ENCODE data around the gene ID4.

The ID4 gene

GRCh38 chr6:19841181-19841580, 4.0 kb downstream of the ID4 start:
- no peak for DNase-seq (ENCODE audit: extremely low read depth, low read depth)

GRCh38 chr6:19842030-19842615, 5.0 kb downstream of the ID4 start:
- TF ChIP-seq CTCF (IDR thresholded peaks at IDR 0.05; ENCODE audit: low read depth, low read length): no peak
- no peak for DNase-seq (ENCODE audit: extremely low read depth, low read depth)

More at GRCh38 chr6:19841181-19841580, 4.0 kb downstream of the ID4 start:
- TF ChIP-seq CTCF (IDR thresholded peaks at IDR 0.05; ENCODE audit: low read depth, low read length): no peak

GRCh38 chr6:19844689-19845088, 7.5 kb downstream of the ID4 start:
- TF ChIP-seq CTCF (IDR thresholded peaks at IDR 0.05; ENCODE audit: low read depth, low read length): no peak
- DNase-seq (ENCODE audit: extremely low read depth, low read depth): no peak

GRCh38 chr6:19845266-19846041, 8.3 kb downstream of the ID4 start:
- no peak for DNase-seq (ENCODE audit: extremely low read depth, low read depth)
- TF ChIP-seq CTCF (IDR thresholded peaks at IDR 0.05; ENCODE audit: low read depth, low read length): no peak

- no peak for DNase-seq (ENCODE audit: extremely low read depth, low read depth)
- TF ChIP-seq CTCF (IDR thresholded peaks at IDR 0.05; ENCODE audit: low read depth, low read length): no peak
These were observed 11.4 kb downstream of the ID4 start for GRCh38 chr6:19848465-19849029.

GRCh38 chr6:19849196-19849595, 12.0 kb downstream of the ID4 start:
- DNase-seq (ENCODE audit: extremely low read depth, low read depth): no peak
- no peak for TF ChIP-seq CTCF (IDR thresholded peaks at IDR 0.05; ENCODE audit: low read depth, low read length)

GRCh38 chr6:19849755-19850154, 12.6 kb downstream of the ID4 start:
- DNase-seq (ENCODE audit: extremely low read depth, low read depth): no peak
- no peak for TF ChIP-seq CTCF (IDR thresholded peaks at IDR 0.05; ENCODE audit: low read depth, low read length)

Measured in AG09319 (cell line).